TTC549 (cell line): Measurements from ENCODE around the gene PEX11A.
"Not testable (repeated sequence)": the region's sequence is repeated elsewhere in the genome, so short reads cannot be mapped to it uniquely, and the experiment has no call there.

Source experiments
- FAIRE-seq: peaks from 2 replicates; lab custom pipeline; 2012; peaks lifted over from hg19 to GRCh38; lab: Jason Lieb, UNC

The PEX11A gene, protein sequence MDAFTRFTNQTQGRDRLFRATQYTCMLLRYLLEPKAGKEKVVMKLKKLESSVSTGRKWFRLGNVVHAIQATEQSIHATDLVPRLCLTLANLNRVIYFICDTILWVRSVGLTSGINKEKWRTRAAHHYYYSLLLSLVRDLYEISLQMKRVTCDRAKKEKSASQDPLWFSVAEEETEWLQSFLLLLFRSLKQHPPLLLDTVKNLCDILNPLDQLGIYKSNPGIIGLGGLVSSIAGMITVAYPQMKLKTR

DNA sequence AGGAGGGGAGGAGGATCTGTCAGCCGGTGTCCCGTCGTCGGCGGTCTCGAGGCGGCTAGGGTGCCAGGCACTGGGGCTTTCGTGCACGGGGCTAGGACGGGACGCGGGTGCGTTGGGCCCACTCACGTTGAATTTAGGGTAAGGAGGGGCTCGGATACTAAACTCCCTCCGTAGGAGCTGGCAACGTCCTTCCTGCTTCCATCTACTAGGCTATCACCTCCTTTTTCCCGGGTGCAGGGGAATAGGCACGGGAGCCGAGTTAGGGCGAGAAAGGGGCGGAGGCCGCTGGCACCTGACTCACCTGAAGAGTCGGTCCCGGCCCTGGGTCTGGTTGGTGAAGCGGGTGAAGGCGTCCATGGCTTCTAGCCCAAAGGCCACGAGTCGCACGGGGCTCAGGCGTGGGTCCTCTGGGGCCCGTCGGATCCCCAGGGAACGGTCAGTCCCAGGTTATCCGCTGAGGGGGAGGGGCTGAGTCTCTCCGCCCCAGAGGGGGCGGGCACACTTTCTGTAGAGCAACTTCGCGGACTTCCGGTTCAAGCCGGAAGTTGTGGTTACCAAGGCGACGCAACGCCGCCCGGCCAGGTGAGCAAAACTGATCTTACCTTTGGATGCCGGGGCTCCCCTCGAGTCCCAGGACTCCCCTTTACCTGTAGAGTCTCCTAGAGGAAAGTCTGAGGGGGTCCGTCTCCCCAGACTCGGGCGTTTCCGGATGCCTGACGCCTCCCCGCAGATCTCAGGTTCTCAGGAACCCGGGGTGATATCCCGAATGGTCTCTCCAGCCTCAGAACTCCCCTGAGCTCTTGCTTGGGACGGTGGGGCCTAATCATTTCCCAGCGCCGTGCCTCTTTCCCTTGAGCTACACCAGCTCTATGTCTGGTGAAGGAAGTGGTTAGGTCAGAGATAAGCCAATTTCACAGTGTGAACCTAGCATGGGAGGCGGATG, at the start of gene PEX11A, which contains the start of gene WDR93:
TSS of gene PEX11A (minus strand) at position 479 of the 943 bp plus-strand sequence. CDS start at position 357, 122 bp downstream.
TSS of gene WDR93 (plus strand) at position 536 of the 943 bp plus-strand sequence. CDS start 10,936 bp downstream, outside the sequence.
- FAIRE-seq = no peak

GRCh38 chr15:89740137-89740536, 49.6 kb upstream of the PEX11A start:
- FAIRE-seq = peak; percentile 9

GRCh38 chr15:89735773-89736172, 45.2 kb upstream of the PEX11A start:
- FAIRE-seq = no peak

GRCh38 chr15:89732451-89733172, 42.1 kb upstream of the PEX11A start:
- FAIRE-seq = no peak

DNA sequence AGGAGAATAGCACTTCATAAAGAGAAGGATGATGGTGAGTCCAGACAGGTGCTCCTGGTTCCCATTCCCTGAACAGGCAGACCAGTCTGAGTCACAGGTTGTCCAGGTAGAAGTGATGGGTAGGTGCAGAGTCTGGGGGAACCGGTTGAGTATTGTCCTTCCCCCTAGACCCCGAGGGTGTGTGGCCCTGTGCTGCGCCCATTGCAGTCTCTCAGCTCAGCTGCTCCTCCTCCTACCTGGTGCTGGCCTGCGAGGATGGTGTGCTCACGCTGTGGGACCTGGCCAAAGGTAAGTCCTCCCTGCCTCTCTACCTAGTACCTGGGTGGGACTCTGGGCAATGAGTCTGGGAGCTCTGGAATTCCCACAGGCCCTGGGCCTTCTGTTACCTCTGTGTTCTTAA, 40.7 kb upstream of the PEX11A start:
- no peak for FAIRE-seq

- FAIRE-seq = no peak
Measured at GRCh38 chr15:89728254-89728653, 37.7 kb upstream of the PEX11A start.

- no peak for FAIRE-seq
Measured at GRCh38 chr15:89725064-89725463, 34.5 kb upstream of the PEX11A start.

- FAIRE-seq = no peak
Measured at GRCh38 chr15:89724621-89725020, 34.1 kb upstream of the PEX11A start.

- FAIRE-seq = no peak
Measured at GRCh38 chr15:89723031-89723430, 32.5 kb upstream of the PEX11A start.

DNA sequence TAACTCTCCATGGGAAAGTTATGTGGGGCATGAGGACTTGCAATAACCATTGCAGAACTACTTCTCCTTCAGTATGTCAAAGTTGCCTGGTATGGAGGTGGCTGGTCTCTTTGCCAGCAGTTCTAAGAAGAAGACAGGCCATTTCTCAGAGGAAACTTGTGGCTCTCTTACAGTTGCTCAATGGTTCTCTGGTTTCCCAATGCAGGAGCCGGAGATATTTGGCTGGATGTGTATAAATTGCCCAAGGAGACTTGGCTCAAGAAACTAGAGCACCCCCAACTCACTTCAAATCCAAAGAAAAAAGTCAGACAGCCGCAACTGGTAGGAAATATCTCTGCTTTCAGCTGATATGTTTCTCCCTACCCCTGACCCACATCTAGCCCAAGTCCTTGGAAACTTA, 24.2 kb upstream of the PEX11A start:
- no peak for FAIRE-seq

DNA sequence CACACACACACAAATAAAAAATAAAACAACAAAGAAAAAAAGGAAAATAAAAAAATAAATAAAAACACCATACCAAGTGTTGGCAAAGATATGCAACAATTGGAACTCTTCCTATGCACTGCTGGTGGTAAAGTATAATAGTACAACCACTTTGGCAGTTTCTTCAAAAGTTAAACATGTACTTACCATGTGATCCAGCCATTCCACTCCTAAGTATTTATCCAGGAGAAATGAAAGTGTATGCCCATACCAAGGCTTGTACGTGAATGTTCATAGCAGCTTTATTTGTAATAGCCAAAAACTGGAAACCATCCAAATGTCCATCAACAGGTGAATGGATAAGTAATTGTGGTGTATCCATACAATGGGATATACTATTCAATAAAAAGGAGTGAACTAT, 17.0 kb upstream of the PEX11A start:
- FAIRE-seq = no peak

- FAIRE-seq = no peak
Measured at GRCh38 chr15:89704411-89704810, 13.9 kb upstream of the PEX11A start.

DNA sequence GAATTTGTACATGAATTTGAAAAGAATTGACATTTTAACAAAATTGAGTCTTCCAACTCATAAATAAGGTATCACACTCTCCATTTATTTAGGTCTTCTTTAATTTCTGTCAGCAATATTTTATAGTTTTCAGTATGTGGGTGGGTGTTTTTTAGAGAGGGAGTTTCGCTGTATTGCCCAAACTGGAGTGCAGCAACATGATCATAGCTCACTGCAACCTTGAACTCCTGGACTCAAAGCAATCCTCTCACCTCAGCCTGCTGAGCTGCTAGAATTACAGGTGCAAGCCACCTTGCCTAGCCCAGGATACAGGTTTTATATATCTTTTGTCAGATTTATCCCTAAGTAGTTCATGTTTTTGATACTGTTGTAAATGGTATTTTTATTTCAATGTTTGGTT, 4.6 kb upstream of the PEX11A start:
- no peak for FAIRE-seq

- FAIRE-seq = no peak
Measured at GRCh38 chr15:89693696-89694095, 3.1 kb upstream of the PEX11A start.

- FAIRE-seq = no peak
Measured at GRCh38 chr15:89693091-89693490, 2.5 kb upstream of the PEX11A start.

GRCh38 chr15:89689930-89690275, 651 bp downstream of the PEX11A start:
- not testable (repeated sequence) for FAIRE-seq

DNA sequence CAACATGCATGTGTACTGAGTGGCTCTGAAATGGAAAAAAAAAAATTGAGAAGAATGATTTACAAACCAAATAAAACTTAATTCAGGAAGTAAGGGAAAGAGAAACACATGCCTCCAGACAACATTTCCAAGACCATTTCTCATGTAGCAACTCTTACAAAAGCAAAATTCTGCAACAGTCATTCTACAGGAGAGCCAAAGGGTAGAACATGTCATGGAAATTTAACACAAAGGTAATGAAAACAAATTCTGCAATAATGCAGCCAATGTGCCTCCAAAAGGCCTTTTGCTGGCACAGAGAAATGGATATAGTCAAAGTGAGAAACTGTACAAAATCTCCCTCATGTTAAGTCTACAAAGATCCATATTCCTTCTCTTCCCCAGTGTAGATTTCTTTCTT, 4.0 kb downstream of the PEX11A start:
- no peak for FAIRE-seq

GRCh38 chr15:89685995-89686394, 4.6 kb downstream of the PEX11A start:
- FAIRE-seq = no peak

DNA sequence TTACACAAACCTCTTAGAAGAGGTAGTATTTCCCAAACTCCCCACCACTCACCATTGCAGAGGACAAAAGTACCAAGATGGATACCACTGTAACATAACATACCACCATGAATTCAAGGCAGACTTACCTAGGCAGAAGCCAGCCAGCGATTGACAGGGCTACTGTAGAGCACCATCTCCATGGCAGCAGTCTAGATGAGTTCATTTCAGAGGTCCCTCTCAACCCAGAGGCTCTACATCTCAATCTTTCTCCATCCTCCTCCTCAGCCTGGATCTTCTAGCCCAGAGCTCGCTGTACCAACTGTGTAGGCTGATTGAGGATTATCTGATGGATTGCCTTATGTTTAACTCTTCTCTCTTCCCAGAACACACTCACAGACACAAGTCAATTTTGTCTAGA, 9.4 kb downstream of the PEX11A start:
- FAIRE-seq = no peak

- FAIRE-seq = no peak
Measured at GRCh38 chr15:89680282-89680873, 10.2 kb downstream of the PEX11A start.

- FAIRE-seq = no peak
Measured at GRCh38 chr15:89679212-89679611, 11.3 kb downstream of the PEX11A start, which contains the start of gene PLIN1. Gene PLIN1, minus strand, starts transcription at chr15:89679367. Its CDS starts 1,878 bp downstream, at chr15:89677489.

DNA sequence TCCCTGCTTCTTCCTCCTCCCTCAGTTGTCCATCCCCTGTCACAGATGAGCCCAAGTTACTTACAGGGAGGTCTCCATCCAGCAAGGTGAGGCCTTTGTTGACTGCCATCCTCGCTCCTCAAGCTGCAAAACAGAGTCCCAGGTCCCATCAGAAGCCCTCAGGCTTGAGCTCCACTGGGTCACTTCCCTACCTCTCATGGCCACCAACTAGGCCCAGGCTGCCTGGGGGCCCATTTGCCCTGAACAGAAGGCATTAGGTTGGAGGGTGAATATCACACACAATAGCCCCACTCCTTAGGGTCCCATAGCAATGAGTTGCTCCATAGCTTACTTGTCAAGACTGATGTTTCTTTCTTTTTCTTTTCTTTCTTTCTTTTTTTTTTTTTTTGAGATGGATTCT, 13.2 kb downstream of the PEX11A start:
- no peak for FAIRE-seq
